GM23248 (cell line): Measurements from ENCODE around the gene DHRS3. TPM values are rescaled to one million over a fixed set of nuclear protein-coding genes. Genes with fewer than 3 reads are reported as not detected.

Source experiments
- DNase-seq: peaks from one replicate; pipeline ENCODE4 v3.0.0-alpha.2; 2015
- H2AFZ ChIP-seq: fragments of 200-600 bp; sonication (generic); 2 replicates; pipeline ENCODE4 v1.6.1; 2016; ENCODE audit warnings: antibody characterized with exemption
- H3F3A ChIP-seq: fragments of 200-600 bp; sonication (generic); 2 replicates; pipeline ENCODE4 v1.6.1; 2016; ENCODE audit warnings: mild to moderate bottlenecking, antibody characterized with exemption, mixed run types; ENCODE audit not compliant: insufficient read depth
- H3K27ac ChIP-seq: fragments of 200-600 bp; sonication (generic); 2 replicates; pipeline ENCODE4 v1.5.1; 2016; ENCODE audit warnings: mild to moderate bottlenecking
- H3K27me3 ChIP-seq: fragments of 200-600 bp; sonication (generic); replicated peaks from 2 replicates; pipeline ENCODE4 v1.6.1; 2016; ENCODE audit warnings: mild to moderate bottlenecking; ENCODE audit not compliant: insufficient read depth
- H3K36me3 ChIP-seq: fragments of 200-600 bp; sonication (generic); 2 replicates; pipeline ENCODE4 v1.6.1; 2016; ENCODE audit warnings: low read depth, mild to moderate bottlenecking
- H3K4me1 ChIP-seq: fragments of 200-600 bp; sonication (generic); 2 replicates; pipeline ENCODE4 v1.6.1; 2016; ENCODE audit warnings: mild to moderate bottlenecking; ENCODE audit not compliant: insufficient read depth
- H3K4me2 ChIP-seq: fragments of 200-600 bp; sonication (generic); one replicate; pipeline ENCODE4 v1.6.1; 2016; ENCODE audit warnings: mild to moderate bottlenecking; ENCODE audit not compliant: unreplicated experiment
- H3K4me3 ChIP-seq: fragments of 200-600 bp; sonication (generic); 2 replicates; pipeline ENCODE4 v1.5.1; 2016; ENCODE audit warnings: mild to moderate bottlenecking
- H3K79me2 ChIP-seq: fragments of 200-600 bp; sonication (generic); 2 replicates; pipeline ENCODE4 v1.6.1; 2016; ENCODE audit warnings: mild to moderate bottlenecking; ENCODE audit not compliant: insufficient read depth
- H3K9ac ChIP-seq: fragments of 200-600 bp; sonication (generic); 2 replicates; pipeline ENCODE4 v1.6.1; 2016; ENCODE audit warnings: mild to moderate bottlenecking
- H3K9me2 ChIP-seq: fragments of 200-600 bp; sonication (generic); 2 replicates; pipeline ENCODE4 v1.6.1; 2016; ENCODE audit warnings: mixed run types, mild to moderate bottlenecking, moderate library complexity; ENCODE audit not compliant: insufficient read depth
- H3K9me3 ChIP-seq: fragments of 200-600 bp; sonication (generic); one replicate; pipeline ENCODE4 v1.6.1; 2017; ENCODE audit warnings: low read depth
- H4K20me1 ChIP-seq: fragments of 200-600 bp; sonication (generic); 2 replicates; pipeline ENCODE4 v1.6.0; 2016; ENCODE audit not compliant: insufficient read depth
- EZH2 ChIP-seq: fragments of 200-600 bp; sonication (generic); IDR thresholded peaks from 2 replicates; pipeline ENCODE4 v1.6.1; 2018; ENCODE audit warnings: antibody characterized with exemption, mild to moderate bottlenecking; ENCODE audit not compliant: insufficient read depth, poor library complexity, severe bottlenecking
- EZH2phosphoT487 ChIP-seq: fragments of 200-600 bp; sonication (generic); IDR thresholded peaks from 2 replicates; pipeline ENCODE4 v1.6.1; 2018; ENCODE audit warnings: antibody characterized with exemption, moderate library complexity, mild to moderate bottlenecking, low read depth; ENCODE audit not compliant: insufficient read depth
- WGBS, 2 experiments: methylation state at CpG; one replicate each; pipeline ENCODE4 v1.1.6; 2015 to 2017; ENCODE audit warnings: low lambda C conversion rate in 2 of 2, low coverage in 1 of 2; ENCODE audit errors: missing lambda C conversion rate in 2 of 2; 5-methylcytosine and 5-hydroxymethylcytosine counted together
- in situ Hi-C: fragments of 300-500 bp; cut with MboI; formaldehyde crosslinking; loops from 2 replicates; pipeline ENCODE4 v1.15.0; 2020
- polyA plus RNA-seq: library from polyadenylated mRNA; unstranded; fragments of >200 nt; fragmentation: Nextera tagmentation; extraction: Ambion mirVana; gene quantifications from 2 replicates; pipeline ENCODE4 v1.2.1, GENCODE V29; 2016
- total RNA-seq: library from RNA; depleted of rRNA; stranded (reverse); fragments of >200 nt; shearing (Covaris generic); gene quantifications from 2 replicates; pipeline ENCODE4 v1.2.3, GENCODE V29; 2014

The DHRS3 gene
- total and polyA plus RNA-seq, 2 experiments from 2014 or later = 55.2 to 120 TPM

GRCh38 chr1:12620931-12621330 lies 2.9 kb upstream of the DHRS3 start:
- H3K27ac ChIP-seq = no peak overlapping the region
- H3K9ac ChIP-seq = no peak overlapping the region
- H2AFZ ChIP-seq = no peak overlapping the region
- no peaks in the 10 kb centered on the region for H3K9me3 ChIP-seq
- no peak for DNase-seq
- no peaks in the 10 kb centered on the region for H3K36me3 ChIP-seq
- no peaks in the 10 kb centered on the region for H4K20me1 ChIP-seq
- TF ChIP-seq EZH2 (no peak), EZH2phosphoT487 (no peak)
- in situ Hi-C loops = loop anchor here (10.0 kb wide), 1 partner anchor 306 kb away; no protein-coding TSS in a partner anchor
- H3K4me3 ChIP-seq = no peak overlapping the region
- H3K27me3 ChIP-seq = no peaks in the 10 kb centered on the region
- H3K4me1 ChIP-seq = peaks cover 15% of the 10 kb centered on the region
- H3K9me2 ChIP-seq = no peaks in the 10 kb centered on the region
- peaks cover 10% of the 10 kb centered on the region; the same call in 1 of the 2 replicates for H3F3A ChIP-seq
- WGBS, 2 experiments = 96 to 99% methylated on average over 8 of the region's 8 CpGs
- H3K4me2 ChIP-seq = no peak overlapping the region
- 0 out of 2 replicates have a peak, but pooled peaks cover 14% of the 10 kb centered on the region for H3K79me2 ChIP-seq

- Histone ChIP-seq H2AFZ (no peak overlapping the region), H3F3A (peaks cover 15% of the 10 kb centered on the region; the same call in 1 of the 2 replicates), H3K79me2 (peaks cover 18% of the 10 kb centered on the region; the same call in 1 of the 2 replicates), H4K20me1 (no peaks in the 10 kb centered on the region), H3K9me2 (no peaks in the 10 kb centered on the region), H3K36me3 (no peaks in the 10 kb centered on the region), H3K9me3 (no peaks in the 10 kb centered on the region), H3K4me2 (peak overlapping the region; percentile 94), H3K4me1 (peaks cover 15% of the 10 kb centered on the region), H3K4me3 (0 out of 2 replicates have a peak overlapping the region, but pooled peaks have one; percentile 27), H3K9ac (peak overlapping the region; percentile 88; the same call in 1 of the 2 replicates), H3K27me3 (no peaks in the 10 kb centered on the region), H3K27ac (no peak overlapping the region)
- in situ Hi-C loops = loop anchor here (10.0 kb wide), 1 partner anchor 306 kb away; no protein-coding TSS in a partner anchor
- WGBS, 2 experiments = 21 to 24% methylated on average over 4 of the region's 4 CpGs
- TF ChIP-seq EZH2phosphoT487 (no peak), EZH2 (no peak)
- peak; percentile 37 for DNase-seq
Observed at GRCh38 chr1:12620488-12620865, 2.5 kb upstream of the DHRS3 start.

DNA sequence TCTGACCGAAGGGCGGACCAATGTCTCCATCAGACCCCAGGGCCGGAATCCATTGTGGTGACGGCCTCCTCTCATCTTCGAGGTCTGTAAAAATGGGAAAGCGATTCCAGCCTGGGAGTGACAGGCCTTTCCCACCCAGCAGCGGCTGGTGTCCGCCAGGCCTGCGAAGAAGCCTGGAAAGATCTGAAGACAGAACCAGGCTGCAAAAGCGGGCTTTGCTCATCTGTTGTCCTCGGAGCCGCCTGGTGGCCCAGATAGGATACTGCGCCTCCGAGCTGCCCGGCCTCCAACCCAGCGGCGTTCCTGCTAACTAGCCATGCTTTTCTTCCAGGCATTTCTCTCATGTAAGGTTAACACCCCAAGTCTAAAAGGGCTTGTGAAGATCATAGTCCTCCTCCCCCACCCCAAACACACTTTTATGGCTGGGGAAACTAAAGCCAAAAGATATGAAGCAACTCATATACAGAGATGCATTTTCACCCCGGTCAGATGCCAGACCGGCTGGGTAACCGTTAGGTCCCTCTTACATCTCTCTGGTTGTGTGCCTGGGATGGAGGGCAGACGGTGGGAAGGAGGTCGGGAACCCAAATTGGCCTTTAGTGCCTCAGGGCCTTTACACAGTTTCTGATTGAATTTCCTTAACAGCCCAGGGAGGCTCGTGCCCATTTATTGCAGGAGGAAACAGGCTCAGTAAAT lies 1.9 kb upstream of the DHRS3 start:
- peak overlapping the region; percentile 82 for H3K4me3 ChIP-seq
- peaks cover 24% of the 10 kb centered on the region for H3K79me2 ChIP-seq
- peak overlapping the region; percentile 82 for H3K27ac ChIP-seq
- peak overlapping the region; percentile 88 for H3K9ac ChIP-seq
- DNase-seq = peak; percentile 97
- H3K4me1 ChIP-seq = peaks cover 19% of the 10 kb centered on the region
- H3K27me3 ChIP-seq = no peaks in the 10 kb centered on the region
- H3K36me3 ChIP-seq = no peaks in the 10 kb centered on the region
- H4K20me1 ChIP-seq = no peaks in the 10 kb centered on the region
- no peaks in the 10 kb centered on the region for H3K9me3 ChIP-seq
- TF ChIP-seq EZH2 = no peak
- TF ChIP-seq EZH2phosphoT487 = no peak
- H3K4me2 ChIP-seq = peak overlapping the region; percentile 94
- peaks cover 20% of the 10 kb centered on the region; the same call in 1 of the 2 replicates for H3F3A ChIP-seq
- in situ Hi-C loops = loop anchor here (10.0 kb wide), 2 partner anchors 215 to 305 kb away; no protein-coding TSS in a partner anchor
- H2AFZ ChIP-seq = peak overlapping the region; percentile 79; the same call in 1 of the 2 replicates
- 6% methylated on average over 22 of the region's 23 CpGs for WGBS, 2 experiments
- H3K9me2 ChIP-seq = no peaks in the 10 kb centered on the region

- Histone ChIP-seq H3K27me3 (no peaks in the 10 kb centered on the region), H3K9me2 (no peaks in the 10 kb centered on the region), H3K4me2 (peak overlapping the region; percentile 94), H4K20me1 (no peaks in the 10 kb centered on the region), H3K36me3 (no peaks in the 10 kb centered on the region), H3K9ac (peak overlapping the region; percentile 88), H3K4me1 (peaks cover 25% of the 10 kb centered on the region), H3F3A (peaks cover 22% of the 10 kb centered on the region; the same call in 1 of the 2 replicates), H3K4me3 (peak overlapping the region; percentile 82), H3K79me2 (peaks cover 31% of the 10 kb centered on the region), H3K9me3 (no peaks in the 10 kb centered on the region), H3K27ac (peak overlapping the region; percentile 82), H2AFZ (peak overlapping the region; percentile 79)
- peak; percentile 93 for DNase-seq
- TF ChIP-seq EZH2phosphoT487 (no peak), EZH2 (no peak)
- in situ Hi-C loops = loop anchor here (10.0 kb wide), 1 partner anchor 214 kb away; no protein-coding TSS in a partner anchor
- 1 to 2% methylated on average over 30 of the region's 30 CpGs for WGBS, 2 experiments
Observed at GRCh38 chr1:12618965-12619791, 1.2 kb upstream of the DHRS3 start.
